IPS-20b (cell line): Measurements from ENCODE around the gene ZDHHC14.

Experiments used
- H3K27ac ChIP-seq: one replicate; pipeline ENCODE4 v1.5.1; 2013; ENCODE audit warnings: low read length
- H3K27me3 ChIP-seq: 2 replicates; pipeline ENCODE4 v1.6.1; 2013; ENCODE audit warnings: mild to moderate bottlenecking, low read length, inconsistent platforms; ENCODE audit not compliant: insufficient read depth
- H3K36me3 ChIP-seq: 2 replicates; pipeline ENCODE4 v1.6.1; 2013; ENCODE audit warnings: low read depth, mild to moderate bottlenecking, inconsistent platforms, low read length, moderate library complexity; ENCODE audit not compliant: insufficient read depth
- H3K4me1 ChIP-seq: 2 replicates; pipeline ENCODE4 v1.6.1; 2013; ENCODE audit warnings: mild to moderate bottlenecking, control low read depth, inconsistent platforms, low read length, moderate library complexity; ENCODE audit not compliant: insufficient read depth
- H3K4me3 ChIP-seq: 2 replicates; pipeline ENCODE4 v1.5.1; 2013; ENCODE audit warnings: mild to moderate bottlenecking, low read length, inconsistent platforms
- H3K9ac ChIP-seq: 2 replicates; pipeline ENCODE4 v1.6.1; 2013; ENCODE audit warnings: low read depth, mild to moderate bottlenecking, inconsistent platforms, low read length, moderate library complexity
- H3K9me3 ChIP-seq: 2 replicates; pipeline ENCODE4 v1.6.1; 2013; ENCODE audit warnings: mild to moderate bottlenecking, low read depth, low read length, inconsistent platforms; ENCODE audit not compliant: insufficient read depth

The ZDHHC14 gene

GRCh38 chr6:157634546-157634945 lies 253.6 kb downstream of the ZDHHC14 start:
- peaks cover 1% of the 10 kb centered on the region; the same call in 1 of the 2 replicates for H3K4me1 ChIP-seq
- H3K4me3 ChIP-seq = no peak overlapping the region
- no peak overlapping the region for H3K9ac ChIP-seq
- no peaks in the 10 kb centered on the region for H3K36me3 ChIP-seq
- H3K27ac ChIP-seq = no peak overlapping the region
- no peaks in the 10 kb centered on the region for H3K9me3 ChIP-seq
- no peaks in the 10 kb centered on the region for H3K27me3 ChIP-seq

- H3K9me3 ChIP-seq = no peaks in the 10 kb centered on the region
- H3K4me1 ChIP-seq = no peaks in the 10 kb centered on the region
- H3K36me3 ChIP-seq = no peaks in the 10 kb centered on the region
- no peak overlapping the region; the same call in 1 of the 2 replicates for H3K9ac ChIP-seq
- H3K4me3 ChIP-seq = no peak overlapping the region
- H3K27ac ChIP-seq = no peak overlapping the region
- H3K27me3 ChIP-seq = no peaks in the 10 kb centered on the region
Observed at GRCh38 chr6:157635388-157636244, 254.6 kb downstream of the ZDHHC14 start.

GRCh38 chr6:157637516-157637915 lies 256.5 kb downstream of the ZDHHC14 start:
- H3K4me3 ChIP-seq = no peak overlapping the region
- no peaks in the 10 kb centered on the region for H3K4me1 ChIP-seq
- H3K36me3 ChIP-seq = no peaks in the 10 kb centered on the region
- no peak overlapping the region for H3K27ac ChIP-seq
- H3K27me3 ChIP-seq = no peaks in the 10 kb centered on the region
- no peak overlapping the region for H3K9ac ChIP-seq
- no peaks in the 10 kb centered on the region for H3K9me3 ChIP-seq

- Histone ChIP-seq H3K9ac (no peak overlapping the region), H3K4me3 (no peak overlapping the region), H3K27ac (no peak overlapping the region), H3K4me1 (no peaks in the 10 kb centered on the region), H3K27me3 (no peaks in the 10 kb centered on the region), H3K36me3 (no peaks in the 10 kb centered on the region), H3K9me3 (no peaks in the 10 kb centered on the region)
Observed at GRCh38 chr6:157637941-157638662, 257.1 kb downstream of the ZDHHC14 start.

GRCh38 chr6:157638779-157639178 lies 257.8 kb downstream of the ZDHHC14 start:
- Histone ChIP-seq H3K27ac (no peak overlapping the region), H3K9ac (no peak overlapping the region), H3K4me1 (no peaks in the 10 kb centered on the region), H3K36me3 (no peaks in the 10 kb centered on the region), H3K4me3 (no peak overlapping the region), H3K9me3 (no peaks in the 10 kb centered on the region), H3K27me3 (no peaks in the 10 kb centered on the region)

GRCh38 chr6:157640746-157641451 lies 259.9 kb downstream of the ZDHHC14 start:
- Histone ChIP-seq H3K36me3 (no peaks in the 10 kb centered on the region), H3K27ac (no peak overlapping the region), H3K9me3 (no peaks in the 10 kb centered on the region), H3K9ac (no peak overlapping the region), H3K27me3 (no peaks in the 10 kb centered on the region), H3K4me3 (no peak overlapping the region), H3K4me1 (no peaks in the 10 kb centered on the region)

GRCh38 chr6:157641837-157642236 lies 260.8 kb downstream of the ZDHHC14 start:
- no peaks in the 10 kb centered on the region for H3K9me3 ChIP-seq
- H3K27ac ChIP-seq = no peak overlapping the region
- H3K4me1 ChIP-seq = no peaks in the 10 kb centered on the region
- H3K4me3 ChIP-seq = no peak overlapping the region
- H3K27me3 ChIP-seq = no peaks in the 10 kb centered on the region
- no peak overlapping the region for H3K9ac ChIP-seq
- H3K36me3 ChIP-seq = no peaks in the 10 kb centered on the region

- no peak overlapping the region for H3K4me3 ChIP-seq
- no peaks in the 10 kb centered on the region for H3K4me1 ChIP-seq
- no peaks in the 10 kb centered on the region for H3K9me3 ChIP-seq
- no peaks in the 10 kb centered on the region; the same call in 1 of the 2 replicates for H3K36me3 ChIP-seq
- H3K27ac ChIP-seq = no peak overlapping the region
- no peak overlapping the region for H3K9ac ChIP-seq
- H3K27me3 ChIP-seq = no peaks in the 10 kb centered on the region
Observed at GRCh38 chr6:157642736-157643135, 261.7 kb downstream of the ZDHHC14 start.

GRCh38 chr6:157644043-157644810 lies 263.2 kb downstream of the ZDHHC14 start:
- Histone ChIP-seq H3K27me3 (no peaks in the 10 kb centered on the region), H3K4me3 (no peak overlapping the region), H3K9ac (no peak overlapping the region), H3K36me3 (no peaks in the 10 kb centered on the region; the same call in 1 of the 2 replicates), H3K4me1 (peaks cover 5% of the 10 kb centered on the region; the same call in 1 of the 2 replicates), H3K27ac (no peak overlapping the region), H3K9me3 (no peaks in the 10 kb centered on the region)

GRCh38 chr6:157645201-157645795 lies 264.3 kb downstream of the ZDHHC14 start:
- Histone ChIP-seq H3K9ac (no peak overlapping the region), H3K9me3 (no peaks in the 10 kb centered on the region), H3K4me3 (no peak overlapping the region), H3K27ac (no peak overlapping the region), H3K36me3 (no peaks in the 10 kb centered on the region; the same call in 1 of the 2 replicates), H3K27me3 (no peaks in the 10 kb centered on the region), H3K4me1 (peaks cover 5% of the 10 kb centered on the region; the same call in 1 of the 2 replicates)

GRCh38 chr6:157646012-157646411 lies 265.0 kb downstream of the ZDHHC14 start:
- no peak overlapping the region for H3K4me3 ChIP-seq
- H3K27me3 ChIP-seq = no peaks in the 10 kb centered on the region
- no peak overlapping the region for H3K9ac ChIP-seq
- H3K27ac ChIP-seq = no peak overlapping the region
- H3K9me3 ChIP-seq = no peaks in the 10 kb centered on the region
- H3K4me1 ChIP-seq = peaks cover 5% of the 10 kb centered on the region; the same call in 1 of the 2 replicates
- H3K36me3 ChIP-seq = no peaks in the 10 kb centered on the region; the same call in 1 of the 2 replicates
